ENCODE data around the gene PDGFA.

Gene PDGFA

GRCh38 chr7:549066-549890 lies 29.6 kb upstream of the PDGFA start:
- no peak overlapping the region for H3K4me3 ChIP-seq (ENCODE audit: low read depth, low read length)
- no peak overlapping the region for H3K27ac ChIP-seq
- no peaks in the 10 kb centered on the region for H3K36me3 ChIP-seq (ENCODE audit: control insufficient read depth, insufficient read depth, low read length)
- no peaks in the 10 kb centered on the region for H3K9me3 ChIP-seq (ENCODE audit: control insufficient read depth, low read length)
- no peaks in the 10 kb centered on the region for H3K79me2 ChIP-seq
- TF ChIP-seq, protein P1, sequence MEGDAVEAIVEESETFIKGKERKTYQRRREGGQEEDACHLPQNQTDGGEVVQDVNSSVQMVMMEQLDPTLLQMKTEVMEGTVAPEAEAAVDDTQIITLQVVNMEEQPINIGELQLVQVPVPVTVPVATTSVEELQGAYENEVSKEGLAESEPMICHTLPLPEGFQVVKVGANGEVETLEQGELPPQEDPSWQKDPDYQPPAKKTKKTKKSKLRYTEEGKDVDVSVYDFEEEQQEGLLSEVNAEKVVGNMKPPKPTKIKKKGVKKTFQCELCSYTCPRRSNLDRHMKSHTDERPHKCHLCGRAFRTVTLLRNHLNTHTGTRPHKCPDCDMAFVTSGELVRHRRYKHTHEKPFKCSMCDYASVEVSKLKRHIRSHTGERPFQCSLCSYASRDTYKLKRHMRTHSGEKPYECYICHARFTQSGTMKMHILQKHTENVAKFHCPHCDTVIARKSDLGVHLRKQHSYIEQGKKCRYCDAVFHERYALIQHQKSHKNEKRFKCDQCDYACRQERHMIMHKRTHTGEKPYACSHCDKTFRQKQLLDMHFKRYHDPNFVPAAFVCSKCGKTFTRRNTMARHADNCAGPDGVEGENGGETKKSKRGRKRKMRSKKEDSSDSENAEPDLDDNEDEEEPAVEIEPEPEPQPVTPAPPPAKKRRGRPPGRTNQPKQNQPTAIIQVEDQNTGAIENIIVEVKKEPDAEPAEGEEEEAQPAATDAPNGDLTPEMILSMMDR (IDR thresholded peaks at IDR 0.05), result no peak
- H3K27me3 ChIP-seq (ENCODE audit: control insufficient read depth, insufficient read depth, low read length), result no peaks in the 10 kb centered on the region
- H3K4me2 ChIP-seq (ENCODE audit: low read length), result no peak overlapping the region
- no peak overlapping the region for H2AFZ ChIP-seq
- H3K9ac ChIP-seq, result no peak overlapping the region
- H3K4me1 ChIP-seq, result no peaks in the 10 kb centered on the region

- no peak overlapping the region for H3K4me3 ChIP-seq (ENCODE audit: low read depth, low read length)
- H3K4me2 ChIP-seq (ENCODE audit: low read length), result no peak overlapping the region
- H3K27me3 ChIP-seq (ENCODE audit: control insufficient read depth, insufficient read depth, low read length), result no peaks in the 10 kb centered on the region
- H3K27ac ChIP-seq, result no peak overlapping the region
- H3K36me3 ChIP-seq (ENCODE audit: control insufficient read depth, insufficient read depth, low read length), result no peaks in the 10 kb centered on the region
- H3K79me2 ChIP-seq, result no peaks in the 10 kb centered on the region
- no peaks in the 10 kb centered on the region for H3K4me1 ChIP-seq
- H3K9me3 ChIP-seq (ENCODE audit: control insufficient read depth, low read length), result no peaks in the 10 kb centered on the region
- H2AFZ ChIP-seq, result no peak overlapping the region
- TF ChIP-seq, protein P1 (IDR thresholded peaks at IDR 0.05), result no peak
- no peak overlapping the region for H3K9ac ChIP-seq
These were observed 28.8 kb upstream of the PDGFA start for GRCh38 chr7:548401-548800.

GRCh38 chr7:545470-545869 lies 25.8 kb upstream of the PDGFA start:
- no peaks in the 10 kb centered on the region for H3K4me1 ChIP-seq
- no peaks in the 10 kb centered on the region for H3K27me3 ChIP-seq (ENCODE audit: control insufficient read depth, insufficient read depth, low read length)
- TF ChIP-seq, protein P1 (IDR thresholded peaks at IDR 0.05), result no peak
- no peak overlapping the region for H3K4me2 ChIP-seq (ENCODE audit: low read length)
- H2AFZ ChIP-seq, result no peak overlapping the region
- H3K9me3 ChIP-seq (ENCODE audit: control insufficient read depth, low read length), result no peaks in the 10 kb centered on the region
- no peak overlapping the region for H3K27ac ChIP-seq
- H3K79me2 ChIP-seq, result no peaks in the 10 kb centered on the region
- no peak overlapping the region for H3K9ac ChIP-seq
- no peaks in the 10 kb centered on the region for H3K36me3 ChIP-seq (ENCODE audit: control insufficient read depth, insufficient read depth, low read length)
- H3K4me3 ChIP-seq (ENCODE audit: low read depth, low read length), result no peak overlapping the region

DNA sequence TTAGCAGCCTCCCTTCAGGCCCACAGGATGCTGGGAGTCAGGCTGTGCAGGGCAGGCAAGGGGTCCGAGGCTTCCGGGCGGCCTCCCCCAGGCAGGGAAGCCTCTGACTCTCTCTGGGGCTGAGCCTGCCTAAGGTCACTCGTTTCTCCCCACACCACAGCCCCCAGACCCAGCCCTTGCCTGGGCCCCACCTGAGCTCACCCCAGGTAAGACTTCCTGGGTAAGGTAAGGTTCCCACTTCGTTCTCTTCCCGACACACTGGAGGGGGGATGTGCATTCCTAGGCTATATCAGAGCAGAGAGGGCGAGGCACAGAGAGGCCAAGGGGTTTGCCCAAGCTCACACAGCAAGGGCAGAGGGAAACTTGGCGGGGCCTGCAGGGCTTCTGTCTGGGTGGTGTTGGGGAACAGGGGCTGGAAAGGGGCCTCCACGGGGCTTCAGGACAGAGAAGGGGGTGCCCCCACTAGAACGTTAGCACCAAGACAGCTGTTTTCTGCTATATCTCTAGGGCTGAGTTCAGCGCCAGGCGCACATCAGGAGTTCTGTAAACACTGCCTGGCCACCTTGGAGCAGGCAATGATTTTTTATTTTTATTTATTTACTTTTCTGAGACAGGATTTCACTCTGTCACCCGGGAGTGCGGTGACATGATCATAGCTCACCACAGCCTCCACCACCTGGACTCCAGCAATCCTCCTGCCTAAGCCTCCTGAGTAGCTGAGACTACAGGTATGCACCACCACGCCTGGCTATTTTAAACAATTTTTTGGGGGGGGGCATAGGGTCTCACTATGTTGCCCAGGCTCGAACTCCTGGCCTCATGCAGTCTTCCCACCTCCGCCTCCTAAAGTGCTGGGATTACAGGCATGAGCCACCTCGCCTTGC lies 24.9 kb upstream of the PDGFA start:
- Histone ChIP-seq H3K36me3 (ENCODE audit: control insufficient read depth, insufficient read depth, low read length) (no peaks in the 10 kb centered on the region), H3K4me2 (ENCODE audit: low read length) (no peak overlapping the region), H3K79me2 (no peaks in the 10 kb centered on the region), H2AFZ (no peak overlapping the region), H3K9ac (no peak overlapping the region), H3K4me3 (ENCODE audit: low read depth, low read length) (no peak overlapping the region), H3K27ac (no peak overlapping the region), H3K27me3 (ENCODE audit: control insufficient read depth, insufficient read depth, low read length) (no peaks in the 10 kb centered on the region), H3K9me3 (ENCODE audit: control insufficient read depth, low read length) (no peaks in the 10 kb centered on the region), H3K4me1 (no peaks in the 10 kb centered on the region)
- TF ChIP-seq, protein P1 (IDR thresholded peaks at IDR 0.05), result no peak
